ENCODE measurements around the gene TIAM1. TPM values are rescaled to one million over a fixed set of nuclear protein-coding genes. Genes with fewer than 3 reads are reported as not detected.

The TIAM1 gene
- total and polyA plus RNA-seq, 2 donors from 2014 or later = 4.6 to 30.0 TPM

DNA sequence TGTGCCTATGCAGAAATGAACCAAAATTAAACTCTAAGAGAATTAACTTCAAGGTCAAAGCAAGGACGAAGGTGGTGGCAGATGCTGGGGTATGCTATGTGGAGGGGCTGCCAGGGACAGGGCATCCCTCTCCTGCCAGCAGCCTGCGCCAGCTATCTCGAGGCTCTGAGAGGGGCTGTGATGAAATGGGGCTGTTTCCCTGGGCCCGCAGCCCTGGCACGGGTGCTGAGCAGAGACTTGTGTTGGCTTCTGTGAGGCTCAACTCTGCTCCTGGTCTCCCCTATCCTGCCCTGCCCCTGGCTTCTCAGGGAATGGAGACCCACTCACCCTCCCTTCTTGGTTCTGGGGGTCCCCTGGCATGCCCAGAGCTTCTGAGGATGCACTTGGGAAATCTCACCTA is 41.9 kb upstream of the TIAM1 start:
- intact Hi-C loops (cut with DNase I) = no loop called here
- Histone ChIP-seq H3K36me3 (ENCODE audit: control insufficient read depth in 2 of 3, insufficient read depth in 3 of 3, low read length in 3 of 3) (no peaks in the 10 kb centered on the region), H3K27ac (ENCODE audit: low read depth in 2 of 2, low read length in 2 of 2) (no peak overlapping the region), H3K9ac (ENCODE audit: low read length in 3 of 3) (no peak overlapping the region), H3K4me1 (ENCODE audit: control insufficient read depth in 2 of 3, insufficient read depth in 2 of 3, low read depth in 1 of 3, low read length in 3 of 3) (no peaks in the 10 kb centered on the region), H3K27me3 (ENCODE audit: control insufficient read depth, insufficient read depth, low read length) (no peaks in the 10 kb centered on the region), H3K9me3 (ENCODE audit: control insufficient read depth in 2 of 3, insufficient read depth in 1 of 3, low read length in 3 of 3) (no peaks in the 10 kb centered on the region), H3K4me3 (ENCODE audit: low read length in 3 of 3) (no peak overlapping the region)
- TF ChIP-seq, protein P1, sequence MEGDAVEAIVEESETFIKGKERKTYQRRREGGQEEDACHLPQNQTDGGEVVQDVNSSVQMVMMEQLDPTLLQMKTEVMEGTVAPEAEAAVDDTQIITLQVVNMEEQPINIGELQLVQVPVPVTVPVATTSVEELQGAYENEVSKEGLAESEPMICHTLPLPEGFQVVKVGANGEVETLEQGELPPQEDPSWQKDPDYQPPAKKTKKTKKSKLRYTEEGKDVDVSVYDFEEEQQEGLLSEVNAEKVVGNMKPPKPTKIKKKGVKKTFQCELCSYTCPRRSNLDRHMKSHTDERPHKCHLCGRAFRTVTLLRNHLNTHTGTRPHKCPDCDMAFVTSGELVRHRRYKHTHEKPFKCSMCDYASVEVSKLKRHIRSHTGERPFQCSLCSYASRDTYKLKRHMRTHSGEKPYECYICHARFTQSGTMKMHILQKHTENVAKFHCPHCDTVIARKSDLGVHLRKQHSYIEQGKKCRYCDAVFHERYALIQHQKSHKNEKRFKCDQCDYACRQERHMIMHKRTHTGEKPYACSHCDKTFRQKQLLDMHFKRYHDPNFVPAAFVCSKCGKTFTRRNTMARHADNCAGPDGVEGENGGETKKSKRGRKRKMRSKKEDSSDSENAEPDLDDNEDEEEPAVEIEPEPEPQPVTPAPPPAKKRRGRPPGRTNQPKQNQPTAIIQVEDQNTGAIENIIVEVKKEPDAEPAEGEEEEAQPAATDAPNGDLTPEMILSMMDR (IDR thresholded peaks at IDR 0.05; ENCODE audit: borderline replicate concordance, extremely low read depth, insufficient read depth) = no peak
- no peak for DNase-seq
- no peak for FAIRE-seq

DNA sequence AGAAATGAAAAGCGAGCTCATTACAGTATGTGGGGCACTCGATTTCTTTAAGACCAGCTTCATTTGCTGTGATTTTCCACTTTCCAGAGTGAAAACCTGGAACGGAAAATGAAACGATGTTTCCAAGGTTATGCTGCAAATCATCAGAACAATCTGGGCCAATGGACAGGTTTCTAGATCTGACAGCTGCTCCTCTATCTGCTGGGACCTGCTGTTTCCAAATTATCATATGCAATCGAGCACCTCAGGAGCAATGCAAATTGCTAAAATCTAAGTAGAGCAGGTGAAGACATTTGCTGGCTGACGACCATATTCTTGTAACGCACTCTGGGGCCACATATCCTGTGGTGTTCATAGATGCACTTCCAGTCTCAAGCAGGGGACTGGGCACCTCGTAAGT is 39.7 kb upstream of the TIAM1 start:
- no peaks in the 10 kb centered on the region for H3K4me1 ChIP-seq (ENCODE audit: control insufficient read depth in 2 of 3, insufficient read depth in 2 of 3, low read depth in 1 of 3, low read length in 3 of 3)
- H3K27ac ChIP-seq (ENCODE audit: low read depth in 2 of 2, low read length in 2 of 2) = no peak overlapping the region
- no peak overlapping the region for H3K4me3 ChIP-seq (ENCODE audit: low read length in 3 of 3)
- FAIRE-seq = no peak
- intact Hi-C loops (cut with DNase I) = no loop called here
- H3K27me3 ChIP-seq (ENCODE audit: control insufficient read depth, insufficient read depth, low read length) = no peaks in the 10 kb centered on the region
- no peaks in the 10 kb centered on the region for H3K36me3 ChIP-seq (ENCODE audit: control insufficient read depth in 2 of 3, insufficient read depth in 3 of 3, low read length in 3 of 3)
- H3K9ac ChIP-seq (ENCODE audit: low read length in 3 of 3) = no peak overlapping the region
- TF ChIP-seq, protein P1 (IDR thresholded peaks at IDR 0.05; ENCODE audit: borderline replicate concordance, extremely low read depth, insufficient read depth) = no peak
- H3K9me3 ChIP-seq (ENCODE audit: control insufficient read depth in 2 of 3, insufficient read depth in 1 of 3, low read length in 3 of 3) = no peaks in the 10 kb centered on the region
- DNase-seq = no peak

DNA sequence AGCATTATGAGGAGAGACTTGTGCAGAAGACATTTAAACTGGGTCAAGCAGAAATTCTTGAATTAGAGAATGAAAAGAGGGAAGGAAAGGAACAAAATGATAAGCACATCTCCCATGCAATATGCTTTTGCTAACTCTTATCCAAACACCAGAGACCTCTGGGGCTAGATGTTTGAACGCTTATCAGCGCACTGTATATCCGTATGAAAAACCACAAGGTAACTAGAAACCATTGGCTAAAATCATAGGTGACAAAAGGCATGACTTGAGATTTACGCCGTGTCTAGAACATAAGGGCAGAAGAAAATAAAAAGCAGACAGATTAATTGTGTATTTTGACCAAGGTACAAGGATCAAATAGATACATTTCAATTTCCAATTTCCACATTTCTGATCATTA is 38.0 kb upstream of the TIAM1 start:
- no peaks in the 10 kb centered on the region for H3K27me3 ChIP-seq (ENCODE audit: control insufficient read depth, insufficient read depth, low read length)
- no peaks in the 10 kb centered on the region for H3K36me3 ChIP-seq (ENCODE audit: control insufficient read depth in 2 of 3, insufficient read depth in 3 of 3, low read length in 3 of 3)
- no peaks in the 10 kb centered on the region for H3K4me1 ChIP-seq (ENCODE audit: control insufficient read depth in 2 of 3, insufficient read depth in 2 of 3, low read depth in 1 of 3, low read length in 3 of 3)
- no peak overlapping the region for H3K9ac ChIP-seq (ENCODE audit: low read length in 3 of 3)
- TF ChIP-seq, protein P1 (IDR thresholded peaks at IDR 0.05; ENCODE audit: borderline replicate concordance, extremely low read depth, insufficient read depth) = no peak
- intact Hi-C loops (cut with DNase I) = no loop called here
- DNase-seq = no peak
- FAIRE-seq = no peak
- H3K27ac ChIP-seq (ENCODE audit: low read depth in 2 of 2, low read length in 2 of 2) = no peak overlapping the region
- no peak overlapping the region for H3K4me3 ChIP-seq (ENCODE audit: low read length in 3 of 3)
- H3K9me3 ChIP-seq (ENCODE audit: control insufficient read depth in 2 of 3, insufficient read depth in 1 of 3, low read length in 3 of 3) = no peaks in the 10 kb centered on the region

DNA sequence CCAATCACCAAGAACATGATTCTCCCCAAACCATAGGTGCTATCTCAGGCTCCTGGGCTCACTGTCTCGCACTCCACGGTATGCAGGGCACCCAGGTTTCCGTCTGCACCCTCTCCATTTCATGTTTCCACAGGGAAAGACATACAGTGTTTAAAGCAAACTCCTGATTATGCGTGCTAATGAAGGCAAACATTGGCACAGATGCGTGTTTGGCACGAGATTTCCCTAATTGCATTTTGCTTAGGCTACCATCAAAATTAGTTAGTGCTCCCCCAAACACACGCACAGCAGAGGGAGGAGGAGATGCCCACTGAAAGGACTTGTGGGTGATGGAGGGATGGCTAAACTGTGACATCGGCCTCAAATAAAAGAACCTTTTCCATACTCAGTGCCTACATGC is 32.2 kb upstream of the TIAM1 start:
- no peaks in the 10 kb centered on the region for H3K4me1 ChIP-seq (ENCODE audit: control insufficient read depth in 2 of 3, insufficient read depth in 2 of 3, low read depth in 1 of 3, low read length in 3 of 3)
- H3K27me3 ChIP-seq (ENCODE audit: control insufficient read depth, insufficient read depth, low read length) = no peaks in the 10 kb centered on the region
- no peak overlapping the region for H3K4me3 ChIP-seq (ENCODE audit: low read length in 3 of 3)
- intact Hi-C loops (cut with DNase I) = no loop called here
- FAIRE-seq = no peak
- DNase-seq = no peak
- no peaks in the 10 kb centered on the region for H3K36me3 ChIP-seq (ENCODE audit: control insufficient read depth in 2 of 3, insufficient read depth in 3 of 3, low read length in 3 of 3)
- no peaks in the 10 kb centered on the region for H3K9me3 ChIP-seq (ENCODE audit: control insufficient read depth in 2 of 3, insufficient read depth in 1 of 3, low read length in 3 of 3)
- no peak overlapping the region for H3K27ac ChIP-seq (ENCODE audit: low read depth in 2 of 2, low read length in 2 of 2)
- no peak overlapping the region for H3K9ac ChIP-seq (ENCODE audit: low read length in 3 of 3)
- TF ChIP-seq, protein P1 (IDR thresholded peaks at IDR 0.05; ENCODE audit: borderline replicate concordance, extremely low read depth, insufficient read depth) = no peak

Measured in kidney (tissue), 14 donors.